ENCODE results near the gene MED7.

- TF ChIP-seq EZH2phosphoT487 (IDR thresholded peaks at IDR 0.05; ENCODE audit: insufficient read depth, low read depth): no peak
- no peak for TF ChIP-seq EZH2 (IDR thresholded peaks at IDR 0.05; ENCODE audit: insufficient read depth, poor library complexity, severe bottlenecking)
These were observed 33.7 kb downstream of the MED7 start, which contains the start of gene HAVCR2 for GRCh38 chr5:157108976-157109375.

Measured in GM23248 (cell line).